HG03060 (cell line): ENCODE data around the gene CABLES1.

Experiments used
- ATAC-seq: cut with Tn5 transposase; IDR thresholded peaks from one replicate; pipeline ENCODE4 v1.9.1; 2021; ENCODE audit warnings: low read depth, moderate number of reproducible peaks; ENCODE audit not compliant: unreplicated experiment

Gene CABLES1

GRCh38 chr18:23189768-23190661 lies 54.7 kb downstream of the CABLES1 start:
- ATAC-seq: no peak

DNA sequence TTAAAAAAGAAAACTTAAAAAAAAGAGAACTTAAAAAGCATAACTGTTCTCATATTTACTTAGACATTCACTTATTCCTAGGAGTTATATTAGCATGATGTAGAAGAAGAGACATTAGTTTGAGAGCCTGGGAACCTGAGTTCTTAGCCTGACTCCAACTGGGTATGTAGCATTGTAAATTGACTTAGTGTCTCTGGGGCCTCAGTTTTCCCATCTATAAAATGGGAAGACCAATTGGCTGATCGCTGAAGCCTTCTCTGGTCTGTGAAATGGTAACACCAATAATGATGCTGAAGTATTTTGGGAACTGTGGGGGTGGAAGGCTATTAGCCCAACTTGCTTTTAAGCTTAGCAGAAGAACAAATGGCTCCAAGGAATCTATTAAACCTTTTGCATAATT lies 55.9 kb downstream of the CABLES1 start:
- ATAC-seq: no peak

DNA sequence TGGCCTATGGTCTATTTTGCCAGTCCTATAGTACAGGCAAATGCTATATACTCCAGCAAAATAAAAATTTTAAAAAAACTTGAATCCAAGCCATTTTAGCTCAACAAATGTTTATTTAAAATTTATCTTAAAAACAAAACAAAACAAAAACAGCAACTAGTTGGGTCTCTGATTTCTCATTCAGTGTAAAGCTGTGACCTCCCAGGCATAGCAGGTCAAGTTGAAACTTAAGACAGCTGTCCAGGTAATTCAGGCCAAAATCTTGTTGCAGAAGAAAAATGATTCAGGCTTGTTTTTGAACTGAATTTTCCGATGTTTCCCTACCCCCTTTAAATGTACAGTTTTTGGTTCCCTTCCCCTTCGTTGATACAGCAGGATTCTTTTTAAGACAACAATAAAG lies 58.5 kb downstream of the CABLES1 start:
- no peak for ATAC-seq

- ATAC-seq: no peak
Measured at GRCh38 chr18:23194155-23194996, 59.1 kb downstream of the CABLES1 start.

DNA sequence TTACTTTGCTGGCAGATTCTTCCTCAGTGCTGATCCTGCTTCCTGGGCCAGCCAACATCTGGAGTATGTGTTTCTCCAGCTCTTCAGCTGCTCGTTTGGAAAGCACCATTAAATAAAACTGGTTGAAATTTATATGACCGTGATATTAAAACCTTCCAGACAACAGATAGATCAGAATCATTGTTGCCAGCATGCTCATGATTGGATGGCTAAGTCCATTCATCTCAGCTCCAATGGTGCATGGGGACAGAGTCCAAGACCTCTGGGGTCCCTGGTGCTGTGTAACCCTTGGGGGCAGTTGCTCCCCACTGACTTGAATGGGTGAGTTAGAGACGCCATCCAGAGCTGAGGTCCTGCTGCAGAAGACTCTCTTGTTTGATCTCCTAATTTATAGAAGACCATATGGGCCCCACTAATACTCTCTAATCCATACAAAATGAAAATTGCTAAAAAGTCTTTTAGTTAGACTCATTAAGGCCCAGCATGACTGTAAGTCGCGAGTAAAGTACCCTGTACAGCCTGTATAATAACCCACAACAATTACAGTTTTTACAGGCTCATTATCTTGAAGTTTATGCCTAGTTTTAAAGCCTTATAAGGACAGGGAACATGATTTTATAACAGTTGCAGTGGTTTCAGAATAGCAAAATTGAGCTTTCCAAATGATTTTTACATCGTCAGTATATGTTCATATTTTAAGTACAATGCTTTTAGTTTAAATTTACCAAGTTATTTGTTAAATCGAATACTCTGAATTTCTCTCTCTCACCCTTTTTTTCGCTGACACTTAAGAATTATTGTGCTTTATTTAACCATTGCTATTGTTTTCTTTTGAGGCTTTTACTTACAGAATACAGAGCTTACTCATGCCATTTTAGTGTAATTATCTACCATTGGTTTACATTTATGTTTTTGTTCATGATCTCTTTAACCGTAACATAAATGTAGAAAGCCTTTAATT lies 60.0 kb downstream of the CABLES1 start:
- ATAC-seq: no peak

DNA sequence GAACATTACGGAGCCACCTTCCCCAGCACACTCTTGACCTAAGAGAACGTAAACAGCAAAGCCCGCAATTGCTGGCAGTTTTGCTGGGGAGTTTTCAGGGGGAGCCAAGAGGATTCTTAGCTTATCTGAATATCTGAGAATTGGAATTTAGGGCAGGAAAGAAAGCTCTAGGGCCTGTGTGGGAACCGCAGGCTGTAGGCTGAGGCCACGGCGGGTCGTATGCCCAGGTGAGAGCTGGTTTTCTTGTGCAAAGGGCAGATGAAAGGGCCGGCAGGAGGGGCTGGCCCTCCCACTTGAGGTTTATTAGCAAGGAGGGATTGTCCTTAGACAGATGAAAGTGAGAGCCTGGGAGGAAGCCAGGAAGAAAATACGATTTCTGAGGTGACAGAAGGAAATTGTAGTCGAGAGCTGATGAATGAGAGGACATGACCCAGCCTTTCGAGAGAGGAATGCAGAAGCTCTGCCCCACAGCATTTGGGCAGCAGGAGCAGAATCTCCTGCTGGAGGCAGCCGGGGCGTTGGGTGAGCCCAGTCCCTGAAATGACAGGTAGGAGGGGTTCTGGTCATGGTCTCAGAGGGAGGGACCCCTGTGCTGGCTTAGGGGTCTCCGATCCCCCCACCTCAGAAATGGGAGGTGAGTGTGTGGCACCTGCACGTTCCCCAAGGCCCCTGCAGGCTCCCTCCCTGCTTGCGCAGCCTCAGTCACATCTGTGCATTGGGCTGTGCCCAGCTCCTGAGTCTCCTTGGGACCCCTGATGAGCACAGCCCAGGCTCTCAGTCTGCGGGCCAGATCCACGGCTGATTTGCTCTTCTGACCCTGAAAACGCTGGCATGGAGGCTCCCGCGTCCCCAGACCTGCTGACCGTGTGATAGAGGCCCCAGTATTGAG lies 61.1 kb downstream of the CABLES1 start:
- no peak for ATAC-seq

DNA sequence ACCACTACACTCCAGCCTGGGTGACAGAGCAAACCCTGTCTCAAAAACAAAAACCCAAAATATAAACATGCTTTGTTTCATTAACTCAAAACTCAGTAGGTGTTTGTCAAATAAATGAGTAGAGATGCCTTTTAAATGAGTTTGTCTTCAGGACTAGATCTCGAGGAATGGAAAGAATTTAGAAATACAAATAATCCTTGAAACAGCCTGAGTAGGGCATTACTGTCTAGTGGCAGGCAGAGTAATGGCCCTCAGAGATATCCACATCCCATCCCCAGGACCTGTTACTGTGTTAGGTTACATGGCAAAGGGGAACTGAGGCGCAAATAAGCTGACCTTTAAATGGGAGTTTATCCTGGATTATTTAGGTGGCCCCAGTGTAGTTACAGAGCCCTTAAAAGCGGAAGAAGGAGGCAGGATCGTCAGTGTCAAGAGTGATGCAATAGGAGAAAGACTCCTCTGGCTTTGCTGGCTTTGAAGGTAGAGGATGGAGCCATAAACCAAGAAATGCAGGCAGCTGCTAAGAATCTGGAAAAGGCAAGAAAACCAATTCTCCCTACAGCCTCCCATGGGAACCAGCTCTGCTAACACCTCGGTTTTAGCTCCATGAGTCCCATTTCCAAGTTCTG lies 63.0 kb downstream of the CABLES1 start:
- no peak for ATAC-seq

GRCh38 chr18:23200756-23201155 lies 65.5 kb downstream of the CABLES1 start:
- ATAC-seq: no peak

- no peak for ATAC-seq
Measured at GRCh38 chr18:23201741-23202140, 66.5 kb downstream of the CABLES1 start.

GRCh38 chr18:23203891-23204432 lies 68.7 kb downstream of the CABLES1 start:
- ATAC-seq: no peak

- no peak for ATAC-seq
Measured at GRCh38 chr18:23204589-23205235, 69.4 kb downstream of the CABLES1 start.

- no peak for ATAC-seq
Measured at GRCh38 chr18:23205980-23206379, 70.7 kb downstream of the CABLES1 start.

GRCh38 chr18:23207191-23207955 lies 72.1 kb downstream of the CABLES1 start:
- no peak for ATAC-seq

DNA sequence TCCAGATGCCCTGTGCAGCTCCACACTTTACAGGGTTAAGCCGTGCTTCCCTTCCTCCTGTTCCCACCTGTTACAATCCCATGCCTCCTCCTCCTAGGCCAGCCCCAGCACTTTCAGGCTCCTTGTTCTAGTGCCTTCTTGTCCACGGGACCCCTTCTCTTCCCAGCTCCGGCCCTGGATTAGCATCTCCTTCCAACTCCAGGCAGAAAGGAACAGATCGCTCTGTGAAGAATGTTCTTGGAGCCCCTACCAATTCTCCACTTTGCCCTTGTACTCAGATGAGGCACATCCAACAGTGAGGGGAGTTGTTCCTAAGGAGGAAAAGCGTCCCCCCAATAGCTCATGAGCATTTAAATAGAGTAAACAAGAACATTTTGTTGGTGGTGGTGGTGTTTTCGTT lies 72.7 kb downstream of the CABLES1 start:
- no peak for ATAC-seq

- no peak for ATAC-seq
Measured at GRCh38 chr18:23208600-23208999, 73.3 kb downstream of the CABLES1 start.

DNA sequence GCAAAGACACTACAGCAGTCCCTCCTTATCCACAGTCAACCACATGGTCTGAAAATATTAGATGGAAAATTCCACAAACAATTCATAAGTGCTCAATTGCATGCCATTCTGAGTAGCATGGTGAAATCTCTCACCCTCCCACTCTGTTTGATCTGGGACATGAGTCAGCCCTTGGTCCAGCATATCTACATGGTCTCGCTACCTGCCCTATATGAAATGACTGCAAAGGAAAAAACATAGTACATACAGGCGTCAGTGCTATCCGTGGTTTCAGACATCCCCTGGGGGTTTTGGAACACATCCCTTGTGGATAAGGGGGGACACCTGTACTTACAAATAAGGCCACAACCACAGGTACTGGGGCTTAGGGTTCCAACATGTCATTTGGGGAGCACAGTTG lies 73.7 kb downstream of the CABLES1 start:
- ATAC-seq: no peak

DNA sequence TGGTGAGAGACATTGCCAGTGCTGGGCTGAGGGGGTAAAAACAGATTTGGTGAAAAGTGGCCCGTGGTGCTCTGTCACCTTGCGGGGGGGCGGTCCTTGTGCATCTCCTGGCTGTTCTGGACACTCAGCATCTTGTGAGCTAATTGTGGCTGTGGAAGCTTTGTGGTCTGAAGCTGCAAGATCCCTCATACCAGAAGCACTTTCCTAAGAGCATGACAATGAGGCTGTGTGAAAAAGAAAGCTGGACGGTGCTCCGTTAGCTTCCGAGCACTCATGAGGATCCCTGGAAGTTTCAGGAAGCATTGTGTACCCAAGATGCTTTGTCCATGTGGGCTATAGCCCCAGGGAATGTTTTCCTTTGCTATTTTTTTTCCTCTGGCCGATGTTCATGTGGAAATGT lies 74.5 kb downstream of the CABLES1 start:
- no peak for ATAC-seq

- ATAC-seq: no peak
Measured at GRCh38 chr18:23210526-23210925, 75.2 kb downstream of the CABLES1 start.
